Measurements from ENCODE around the gene ALS2CL. TPM values are rescaled to one million over a fixed set of nuclear protein-coding genes. Genes with fewer than 3 reads are reported as not detected.

ALS2CL gene
- total and polyA plus RNA-seq, 2 donors (not counting 3 experiments of a cell fraction or from before 2014, with no cell fraction given): 7.8 to 10.1 TPM

GRCh38 chr3:46624975-46625490 lies 68.4 kb downstream of the ALS2CL start:
- FAIRE-seq (no peak), DNase-seq (ENCODE audit: low read depth, low spot score) (no peak)
- no TSS peak for BruUV-seq (replicated peaks)
- H3K36me3 ChIP-seq (ENCODE audit: control insufficient read depth in 2 of 2, extremely low read depth in 1 of 2, insufficient read depth in 2 of 2, low read length in 2 of 2): no peaks in the 10 kb centered on the region
- intact Hi-C loops (cut with micrococcal nuclease) (no loop called here), dilution Hi-C loops (cut with MboI; ENCODE audit: extremely low pct_ligation_motif_present, low sequenced_read_pairs) (no loop called here)
- H3K79me2 ChIP-seq (ENCODE audit: control insufficient read depth, insufficient read depth, low read length): no peaks in the 10 kb centered on the region
- no peak overlapping the region for H3K4me2 ChIP-seq (ENCODE audit: insufficient read depth, low read length)
- peaks cover 6 to 15% of the 10 kb centered on the region in 2 experiments for H3K27me3 ChIP-seq (ENCODE audit: control insufficient read depth in 2 of 2, insufficient read depth in 2 of 2, low read length in 2 of 2)
- CTCF ChIA-PET: interaction anchor here (2.2 kb wide), 1 partner anchor 136 kb away, joined by 15 read pairs; no protein-coding TSS in a partner anchor
- no peak overlapping the region for H2AFZ ChIP-seq (ENCODE audit: low read depth, low read length)
- no peaks in the 10 kb centered on the region for H3K9me3 ChIP-seq (replicated peaks; ENCODE audit: control insufficient read depth, insufficient read depth, low read length)
- peaks cover 6% of the 10 kb centered on the region for H3K4me1 ChIP-seq (ENCODE audit: control insufficient read depth, extremely low read depth, insufficient read depth, low read length)
- no peak overlapping the region for H3K27ac ChIP-seq (ENCODE audit: insufficient read depth, low read depth, low read length)
- no peak for TF ChIP-seq POLR2AphosphoS5 (IDR thresholded peaks at IDR 0.05; ENCODE audit: insufficient read depth, low read depth, low read length)
- no peak for TF ChIP-seq EZH2 (IDR thresholded peaks at IDR 0.05; ENCODE audit: borderline replicate concordance, low read depth, low read length, severe bottlenecking)
- no peak for TF ChIP-seq POLR2A (IDR thresholded peaks at IDR 0.05; ENCODE audit: low read depth, low read length)
- TF ChIP-seq CTCF (IDR thresholded peaks at IDR 0.05; ENCODE audit: extremely low read depth in 1 of 2, insufficient read depth in 1 of 2, low read depth in 1 of 2, low read length in 2 of 2): no peak
- no peak for TF ChIP-seq JUN (IDR thresholded peaks at IDR 0.05; ENCODE audit: borderline replicate concordance, insufficient read depth, insufficient read length, low read depth)
- TF ChIP-seq GATA2 (IDR thresholded peaks at IDR 0.05; ENCODE audit: insufficient read depth, insufficient read length, low read depth, low read length): no peak
- TF ChIP-seq MAX (IDR thresholded peaks at IDR 0.05; ENCODE audit: insufficient read depth, insufficient read length): no peak
- no peak for TF ChIP-seq MYC (IDR thresholded peaks at IDR 0.05; ENCODE audit: low read depth, low read length)
- no peak for TF ChIP-seq FOS (IDR thresholded peaks at IDR 0.05; ENCODE audit: borderline replicate concordance, insufficient read depth, low read length)
- H4K20me1 ChIP-seq (replicated peaks; ENCODE audit: control insufficient read depth, extremely low read depth, insufficient read depth, low read length): no peaks in the 10 kb centered on the region
- no peaks in the 10 kb centered on the region for H3K9me1 ChIP-seq (replicated peaks; ENCODE audit: control insufficient read depth, extremely low read depth, insufficient read depth, low read length)
- H3K9ac ChIP-seq (replicated peaks; ENCODE audit: extremely low read depth, insufficient read depth, low read length): no peak overlapping the region
- POLR2A ChIA-PET: no interaction called here
- H3K4me3 ChIP-seq (replicated peaks in 1 of 3; ENCODE audit: insufficient read depth in 1 of 3, low read depth in 1 of 3, low read length in 3 of 3): no peak overlapping the region

Data from endothelial cell of umbilical vein (primary cell).